Measurements from ENCODE around the gene MTA3.
"Not testable (repeated sequence)": the region's sequence is repeated elsewhere in the genome, so short reads cannot be mapped to it uniquely, and the experiment has no call there.

The MTA3 gene

GRCh38 chr2:42638080-42638784, 69.8 kb downstream of the MTA3 start:
- no peaks in the 10 kb centered on the region for H3K79me2 ChIP-seq (ENCODE audit: insufficient read depth, low read depth)

DNA sequence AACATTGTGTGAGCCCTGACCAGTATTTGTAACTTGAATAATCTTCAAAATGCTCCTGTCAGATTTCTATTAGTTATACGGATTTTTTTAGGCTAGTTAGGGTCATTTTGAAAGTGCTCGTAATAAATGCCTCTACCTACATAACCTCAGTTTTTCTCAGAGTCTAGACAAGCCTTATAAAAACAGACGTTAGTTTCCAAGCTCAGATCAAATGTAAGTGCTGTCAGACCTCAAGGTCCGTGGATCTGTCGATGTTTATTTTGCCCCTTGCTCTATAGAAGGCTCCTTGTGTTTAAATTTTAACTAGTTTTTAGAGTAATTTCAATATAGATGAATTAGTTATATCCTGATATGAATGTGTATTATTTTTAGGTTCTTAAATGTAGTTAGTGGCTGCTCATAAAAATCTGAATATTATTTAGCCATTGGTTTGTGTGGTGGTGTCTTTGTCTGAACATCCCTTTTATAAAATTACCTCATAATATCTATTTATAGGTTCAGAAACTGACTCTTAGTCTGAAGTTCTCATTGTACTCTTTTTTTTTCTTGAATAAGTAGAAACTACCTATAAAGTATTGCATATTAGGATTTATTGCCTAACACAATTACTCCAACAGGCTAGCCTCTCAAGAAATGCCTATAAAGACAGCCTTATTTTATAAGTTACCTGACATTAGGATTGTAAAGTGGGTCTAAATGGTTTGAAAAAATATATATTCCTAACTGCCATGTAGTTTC, 71.1 kb downstream of the MTA3 start:
- Histone ChIP-seq H3K79me2 (ENCODE audit: insufficient read depth, low read depth) (no peaks in the 10 kb centered on the region), H3K36me3 (ENCODE audit: insufficient read depth) (no peaks in the 10 kb centered on the region), H3K4me2 (peak overlapping the region; percentile 21; the same call in 1 of the 2 replicates), H3K9ac (no peak overlapping the region), H3K27me3 (ENCODE audit: insufficient read depth, low read depth) (no peaks in the 10 kb centered on the region), H2AFZ (ENCODE audit: low read depth) (no peak overlapping the region), H4K20me1 (ENCODE audit: insufficient read depth) (no peaks in the 10 kb centered on the region), H3K4me3 (IDR thresholded peaks at IDR 0.05; ENCODE audit: insufficient read depth, low read depth, low read length) (peak overlapping the region; percentile 33), H3K4me1 (ENCODE audit: low read depth, poor library complexity, severe bottlenecking) (peaks cover 28% of the 10 kb centered on the region), H3K27ac (no peak overlapping the region)
- no peak for TF ChIP-seq CTCF (conservative IDR thresholded peaks at IDR 0.05; ENCODE audit: low read depth, low read length)

More at GRCh38 chr2:42638080-42638784, 69.8 kb downstream of the MTA3 start:
- no peak for TF ChIP-seq CTCF (conservative IDR thresholded peaks at IDR 0.05; ENCODE audit: low read depth, low read length)
- Histone ChIP-seq H3K27me3 (ENCODE audit: insufficient read depth, low read depth) (no peaks in the 10 kb centered on the region), H2AFZ (ENCODE audit: low read depth) (no peak overlapping the region), H3K4me1 (ENCODE audit: low read depth, poor library complexity, severe bottlenecking) (peaks cover 28% of the 10 kb centered on the region), H3K4me3 (IDR thresholded peaks at IDR 0.05; ENCODE audit: insufficient read depth, low read depth, low read length) (no peak overlapping the region), H4K20me1 (ENCODE audit: insufficient read depth) (no peaks in the 10 kb centered on the region), H3K27ac (no peak overlapping the region), H3K36me3 (ENCODE audit: insufficient read depth) (no peaks in the 10 kb centered on the region), H3K4me2 (no peak overlapping the region), H3K9ac (no peak overlapping the region)

GRCh38 chr2:42640261-42640660, 71.8 kb downstream of the MTA3 start:
- H3K36me3 ChIP-seq (ENCODE audit: insufficient read depth), result no peaks in the 10 kb centered on the region
- H4K20me1 ChIP-seq (ENCODE audit: insufficient read depth), result no peaks in the 10 kb centered on the region
- no peaks in the 10 kb centered on the region for H3K79me2 ChIP-seq (ENCODE audit: insufficient read depth, low read depth)
- H3K27me3 ChIP-seq (ENCODE audit: insufficient read depth, low read depth), result no peaks in the 10 kb centered on the region
- no peak overlapping the region for H3K9ac ChIP-seq
- H3K4me2 ChIP-seq, result no peak overlapping the region
- H3K4me3 ChIP-seq (IDR thresholded peaks at IDR 0.05; ENCODE audit: insufficient read depth, low read depth, low read length), result no peak overlapping the region
- H2AFZ ChIP-seq (ENCODE audit: low read depth), result no peak overlapping the region
- no peak overlapping the region for H3K27ac ChIP-seq
- H3K4me1 ChIP-seq (ENCODE audit: low read depth, poor library complexity, severe bottlenecking), result peaks cover 28% of the 10 kb centered on the region
- no peak for TF ChIP-seq CTCF (conservative IDR thresholded peaks at IDR 0.05; ENCODE audit: low read depth, low read length)

- H2AFZ ChIP-seq (ENCODE audit: low read depth); H3K36me3 ChIP-seq (ENCODE audit: insufficient read depth); H3K4me3 ChIP-seq (IDR thresholded peaks at IDR 0.05; ENCODE audit: insufficient read depth, low read depth, low read length); H3K79me2 ChIP-seq (ENCODE audit: insufficient read depth, low read depth); H4K20me1 ChIP-seq (ENCODE audit: insufficient read depth); H3K27ac ChIP-seq; H3K4me2 ChIP-seq; H3K27me3 ChIP-seq (ENCODE audit: insufficient read depth, low read depth); H3K9ac ChIP-seq: not testable (repeated sequence)
- peaks cover 28% of the 10 kb centered on the region for H3K4me1 ChIP-seq (ENCODE audit: low read depth, poor library complexity, severe bottlenecking)
Observed at GRCh38 chr2:42642371-42642770, 73.9 kb downstream of the MTA3 start.

- Histone ChIP-seq H3K4me1 (ENCODE audit: low read depth, poor library complexity, severe bottlenecking) (no peaks in the 10 kb centered on the region), H3K4me2 (no peak overlapping the region), H2AFZ (ENCODE audit: low read depth) (no peak overlapping the region), H4K20me1 (ENCODE audit: insufficient read depth) (no peaks in the 10 kb centered on the region), H3K9ac (no peak overlapping the region), H3K36me3 (ENCODE audit: insufficient read depth) (no peaks in the 10 kb centered on the region), H3K27me3 (ENCODE audit: insufficient read depth, low read depth) (no peaks in the 10 kb centered on the region), H3K79me2 (ENCODE audit: insufficient read depth, low read depth) (no peaks in the 10 kb centered on the region), H3K4me3 (IDR thresholded peaks at IDR 0.05; ENCODE audit: insufficient read depth, low read depth, low read length) (no peak overlapping the region), H3K27ac (no peak overlapping the region)
- no peak for TF ChIP-seq CTCF (conservative IDR thresholded peaks at IDR 0.05; ENCODE audit: low read depth, low read length)
Observed at GRCh38 chr2:42645551-42645950, 77.1 kb downstream of the MTA3 start.
